Psoas muscle (tissue), 8 donors: ENCODE results near the gene CACNA1B. TPM values are rescaled to one million over a fixed set of nuclear protein-coding genes. Genes with fewer than 3 reads are reported as not detected.

Source experiments
- ATAC-seq, 4 donors: fragments of 200-7000 bp; cut with Tn5 transposase; one replicate each; pipeline ENCODE4 v1.9.1; 2020; ENCODE audit warnings: moderate library complexity in 3 of 4, mild to moderate bottlenecking in 2 of 4
- DNase-seq, 2 donors: peaks; one replicate each; pipeline ENCODE4 v3.0.0-alpha.2; 2020
- H3K27ac ChIP-seq: fragments of 200-600 bp; one replicate; pipeline ENCODE4 v1.8.0; 2022
- H3K27me3 ChIP-seq, 3 donors: fragments of 200-600 bp in 1 of 3; one replicate each; pipeline versions ENCODE4 v1.6.1 to v1.8.0; 2013 to 2022; ENCODE audit warnings: low read length in 2 of 3, mild to moderate bottlenecking in 2 of 3, moderate library complexity in 1 of 3; ENCODE audit not compliant: insufficient read depth in 3 of 3
- H3K36me3 ChIP-seq, 2 donors: fragments of 200-600 bp in 1 of 2; one replicate each; pipeline versions ENCODE4 v1.6.1 to v1.8.0; 2013 to 2022; ENCODE audit warnings: low read depth in 1 of 2, mild to moderate bottlenecking in 1 of 2, moderate library complexity in 1 of 2; ENCODE audit not compliant: insufficient read depth in 1 of 2
- H3K4me1 ChIP-seq: fragments of 200-600 bp; one replicate; pipeline ENCODE4 v1.8.0; 2022
- H3K4me3 ChIP-seq: fragments of 200-600 bp; one replicate; pipeline ENCODE4 v1.8.0; 2022; ENCODE audit warnings: mild to moderate bottlenecking
- H3K9me3 ChIP-seq: fragments of 200-600 bp; one replicate; pipeline ENCODE4 v1.8.0; 2022
- WGBS, 3 donors: extraction: QIAGEN DNeasy Blood & Tissue Kit; methylation state at CpG; one replicate each; pipeline versions ENCODE4 v1.1.6 to v1.1.7; 2013; 5-methylcytosine and 5-hydroxymethylcytosine counted together
- intact Hi-C, 2 donors: fragments of 100-400 bp; cut with DNase I; formaldehyde crosslinking; loops; one replicate each; pipeline versions ENCODE4 v1.11.0 to v1.14.2; 2022
- polyA plus RNA-seq, 3 donors: library from polyadenylated mRNA; stranded (reverse); fragments of 200-250 nt; gene quantifications; one replicate each; pipeline ENCODE4 v1.2.3, GENCODE V29; 2013
- total RNA-seq, 4 donors: library from RNA; stranded (reverse); fragmentation: NEBNext Ultra II Directional in 2 of 4; extraction: Animal tissue kit (Norgen Biotek cat#: 25700) in 2 of 4; gene quantifications; one replicate each; pipeline versions ENCODE4 v1.2.1 to v1.2.4, GENCODE V29; 2021 to 2023
- TF ChIP-seq, protein P1 (sequence below): fragments of 200-600 bp; IDR thresholded peaks from one replicate; pipeline ENCODE4 v1.8.0; 2022; ENCODE audit warnings: antibody characterized with exemption
- donor health status: healthy with polysubstance abuse.
- donor health status: DM: no; HTN: no; CAD: no; lungs with moderate emphysema.
- donor health status: Bipolar disorder and iron deficiency.
- donor health status: healthy.
- donor health status: DM: yes; HTN: yes; CAD: no.
- donor health status: DM: no; HTN: no; CAD: no.
- donor health status: DM: no; HTN: no; CAD: no.
- donor health status: DM: yes; HTN: yes; CAD: no.

The CACNA1B gene
- total and polyA plus RNA-seq, 7 donors = 0.01 to 0.02 TPM; not detected in 5

DNA sequence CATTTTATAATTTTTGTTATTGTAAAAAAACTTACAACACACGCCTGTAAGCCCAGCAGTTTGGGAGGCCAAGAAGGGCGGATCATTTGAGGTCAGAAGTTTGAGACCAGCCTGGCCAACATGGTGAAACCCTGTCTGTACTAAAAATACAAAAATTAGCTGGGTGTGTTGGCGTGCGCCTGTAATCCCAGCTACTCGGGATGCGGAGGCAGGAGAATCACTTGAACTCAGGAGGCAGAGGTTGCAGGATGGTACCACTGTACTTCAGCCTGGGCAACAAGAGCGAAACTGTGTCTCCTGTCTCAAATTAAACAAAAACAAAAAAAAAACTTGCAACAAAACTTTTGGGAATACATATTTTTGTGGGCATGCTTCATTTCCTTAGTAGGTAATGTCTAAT, 164.6 kb downstream of the CACNA1B start:
- 71 to 78% (median 78%) methylated on average over 7 of the region's 7 CpGs for whole genome bisulfite sequencing, 3 donors
- no peak for ATAC-seq
- intact Hi-C loops = no loop called here
- no peaks in the 10 kb centered on the region for H3K36me3 ChIP-seq
- peaks cover 0 to 15% (median 2%) of the 10 kb centered on the region in 3 donors for H3K27me3 ChIP-seq
- H3K4me1 ChIP-seq = no peaks in the 10 kb centered on the region
- no peaks in the 10 kb centered on the region for H3K9me3 ChIP-seq
- no peak for DNase-seq
- TF ChIP-seq, protein P1, sequence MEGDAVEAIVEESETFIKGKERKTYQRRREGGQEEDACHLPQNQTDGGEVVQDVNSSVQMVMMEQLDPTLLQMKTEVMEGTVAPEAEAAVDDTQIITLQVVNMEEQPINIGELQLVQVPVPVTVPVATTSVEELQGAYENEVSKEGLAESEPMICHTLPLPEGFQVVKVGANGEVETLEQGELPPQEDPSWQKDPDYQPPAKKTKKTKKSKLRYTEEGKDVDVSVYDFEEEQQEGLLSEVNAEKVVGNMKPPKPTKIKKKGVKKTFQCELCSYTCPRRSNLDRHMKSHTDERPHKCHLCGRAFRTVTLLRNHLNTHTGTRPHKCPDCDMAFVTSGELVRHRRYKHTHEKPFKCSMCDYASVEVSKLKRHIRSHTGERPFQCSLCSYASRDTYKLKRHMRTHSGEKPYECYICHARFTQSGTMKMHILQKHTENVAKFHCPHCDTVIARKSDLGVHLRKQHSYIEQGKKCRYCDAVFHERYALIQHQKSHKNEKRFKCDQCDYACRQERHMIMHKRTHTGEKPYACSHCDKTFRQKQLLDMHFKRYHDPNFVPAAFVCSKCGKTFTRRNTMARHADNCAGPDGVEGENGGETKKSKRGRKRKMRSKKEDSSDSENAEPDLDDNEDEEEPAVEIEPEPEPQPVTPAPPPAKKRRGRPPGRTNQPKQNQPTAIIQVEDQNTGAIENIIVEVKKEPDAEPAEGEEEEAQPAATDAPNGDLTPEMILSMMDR = no peak
- H3K27ac ChIP-seq = no peak overlapping the region
- H3K4me3 ChIP-seq = no peak overlapping the region

DNA sequence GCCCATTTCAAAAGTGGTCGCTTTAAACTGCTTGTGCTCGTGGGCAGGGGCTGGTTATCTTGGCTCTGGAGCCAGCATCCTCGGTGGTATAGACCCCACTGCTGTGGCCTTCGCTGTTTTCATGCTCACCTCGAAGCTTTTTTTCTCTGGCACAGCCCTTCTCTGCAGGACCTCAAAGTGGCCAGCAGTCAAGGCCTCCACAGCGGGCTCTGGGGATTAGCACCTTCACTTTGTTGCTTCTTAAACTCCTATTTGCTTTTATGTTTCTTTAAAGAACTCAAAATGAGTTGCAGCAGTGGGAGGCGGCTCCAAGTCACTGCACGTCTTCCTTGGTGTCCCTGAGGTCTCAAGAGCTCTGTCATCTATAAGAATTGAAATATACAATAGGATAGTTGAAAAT, 165.1 kb downstream of the CACNA1B start:
- WGBS, 3 donors = 56 to 60% (median 58%) methylated on average over 8 of the region's 8 CpGs
- Histone ChIP-seq H3K4me3 (no peak overlapping the region), H3K9me3 (no peaks in the 10 kb centered on the region), H3K27ac (no peak overlapping the region), H3K4me1 (no peaks in the 10 kb centered on the region), H3K27me3 (peaks cover 0 to 15% (median 2%) of the 10 kb centered on the region in 3 donors), H3K36me3 (no peaks in the 10 kb centered on the region)
- intact Hi-C loops = no loop called here
- TF ChIP-seq, protein P1 = no peak
- no peak for DNase-seq
- no peak for ATAC-seq

DNA sequence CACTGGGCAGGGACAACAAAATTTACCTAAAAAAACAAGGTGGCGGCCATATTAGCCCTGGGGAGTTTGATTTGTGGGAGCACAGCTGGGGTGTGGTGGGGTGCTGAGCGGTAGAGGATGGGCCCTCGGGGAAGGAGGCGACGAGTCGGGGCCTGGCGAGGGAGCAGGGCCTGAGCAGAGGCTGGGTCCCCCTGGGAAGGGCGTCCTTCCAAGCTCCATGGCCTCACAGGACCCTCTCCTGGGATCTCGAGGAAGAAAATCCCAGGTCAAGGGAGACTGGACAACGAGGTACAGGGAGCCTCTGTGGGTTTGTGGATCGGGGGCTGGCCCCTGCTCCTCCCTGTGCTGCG, 165.5 kb downstream of the CACNA1B start:
- intact Hi-C loops = no loop called here
- Histone ChIP-seq H3K27ac (no peak overlapping the region), H3K4me3 (no peak overlapping the region), H3K9me3 (no peaks in the 10 kb centered on the region), H3K36me3 (no peaks in the 10 kb centered on the region), H3K4me1 (no peaks in the 10 kb centered on the region), H3K27me3 (peaks cover 0 to 15% (median 2%) of the 10 kb centered on the region in 3 donors)
- DNase-seq = peak in 1 of 2 donors; percentile 35
- 75 to 86% (median 82%) methylated on average over 12 of the region's 12 CpGs for WGBS, 3 donors
- ATAC-seq = no peak
- TF ChIP-seq, protein P1 = no peak

DNA sequence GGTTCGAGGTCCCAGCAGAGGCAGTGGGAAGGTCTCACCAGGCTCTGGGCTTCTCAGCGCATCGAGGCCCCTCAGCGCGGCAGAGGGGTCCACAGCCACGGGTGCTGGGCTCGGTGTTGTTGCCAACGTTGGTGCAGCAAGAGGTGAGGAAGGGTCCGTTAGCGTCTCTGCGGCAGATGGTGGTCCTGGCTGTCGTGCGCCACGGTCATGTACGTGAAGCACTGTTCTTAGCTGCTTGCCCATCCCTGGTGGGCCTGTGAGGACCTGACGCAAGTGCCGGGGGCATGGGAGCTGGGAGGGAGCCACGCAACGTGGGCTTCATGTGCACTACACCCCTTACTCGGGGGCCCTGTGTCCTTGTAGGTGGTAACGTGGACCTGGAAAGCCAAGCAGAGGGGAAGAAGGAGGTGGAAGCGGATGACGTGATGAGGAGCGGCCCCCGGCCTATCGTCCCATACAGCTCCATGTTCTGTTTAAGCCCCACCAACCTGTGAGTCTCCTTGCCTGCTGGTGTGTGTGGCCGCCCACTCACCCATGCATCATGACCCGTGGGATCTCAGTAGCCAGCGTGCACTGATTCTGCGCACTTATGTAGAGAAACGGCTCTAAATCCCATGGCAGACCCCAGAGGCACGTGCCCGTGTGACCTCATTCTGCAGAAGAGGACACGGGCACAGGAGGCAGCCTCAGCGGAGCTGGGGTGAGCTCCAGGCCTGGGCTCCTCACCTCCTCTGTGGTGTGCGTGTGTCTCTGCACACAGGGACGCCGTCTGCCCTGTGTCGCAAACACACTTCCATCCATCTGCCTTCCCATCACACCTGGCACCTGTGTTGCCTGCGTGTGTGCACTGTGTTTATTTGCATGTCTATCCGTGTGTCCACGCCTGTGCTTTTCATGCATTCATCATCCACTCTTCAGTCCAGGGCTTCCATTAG, 166.1 kb downstream of the CACNA1B start:
- Histone ChIP-seq H3K27ac (no peak overlapping the region), H3K4me3 (no peak overlapping the region), H3K4me1 (no peaks in the 10 kb centered on the region), H3K9me3 (no peaks in the 10 kb centered on the region), H3K36me3 (no peaks in the 10 kb centered on the region), H3K27me3 (peaks cover 0 to 16% (median 2%) of the 10 kb centered on the region in 3 donors)
- 88 to 91% (median 90%) methylated on average over 42 of the region's 42 CpGs for WGBS, 3 donors
- DNase-seq = peak in 1 of 2 donors; percentile 33
- no peak for ATAC-seq
- intact Hi-C loops = no loop called here
- TF ChIP-seq, protein P1 = no peak
